Suprapubic skin (tissue), 4 donors: Measurements from ENCODE around the gene KCNN4. TPM values are rescaled to one million over a fixed set of nuclear protein-coding genes. Genes with fewer than 3 reads are reported as not detected.
"Not testable (repeated sequence)": the region's sequence is repeated elsewhere in the genome, so short reads cannot be mapped to it uniquely, and the experiment has no call there.

ENCODE experiments used
- DNase-seq, 2 donors: peaks; one replicate each; pipeline ENCODE4 v3.0.0-alpha.2; 2019; ENCODE audit warnings: low spot score in 2 of 2
- H3K27ac ChIP-seq: fragments of 200-600 bp; sonication (generic); one replicate; pipeline ENCODE4 v1.5.1; 2019
- H3K27me3 ChIP-seq: fragments of 200-600 bp; sonication (generic); one replicate; pipeline ENCODE4 v1.5.1; 2019
- H3K36me3 ChIP-seq: fragments of 200-600 bp; sonication (generic); one replicate; pipeline ENCODE4 v1.5.1; 2019
- H3K4me1 ChIP-seq: fragments of 200-600 bp; sonication (generic); one replicate; pipeline ENCODE4 v1.5.1; 2019
- H3K4me3 ChIP-seq: fragments of 200-600 bp; sonication (generic); one replicate; pipeline ENCODE4 v1.5.1; 2019; ENCODE audit warnings: mild to moderate bottlenecking
- H3K9me3 ChIP-seq: fragments of 200-600 bp; sonication (generic); one replicate; pipeline ENCODE4 v1.5.1; 2019
- EP300 ChIP-seq: sonication (generic); formaldehyde crosslinking; IDR thresholded peaks from one replicate; pipeline ENCODE4 v1.6.1; 2017; ENCODE audit warnings: antibody characterized with exemption
- POLR2A ChIP-seq, 2 donors: fragments of 450-650 bp; IDR thresholded peaks; one replicate each; pipeline ENCODE4 v1.6.1; 2017; ENCODE audit warnings: antibody characterized with exemption in 2 of 2, mild to moderate bottlenecking in 2 of 2, moderate library complexity in 2 of 2
- POLR2AphosphoS5 ChIP-seq, 3 donors: sonication (generic); formaldehyde crosslinking; IDR thresholded peaks; one replicate each; pipeline ENCODE4 v1.6.1; 2017; ENCODE audit warnings: antibody characterized with exemption in 3 of 3
- WGBS: methylation state at CpG from one replicate; pipeline ENCODE4 v1.1.5; 2018; 5-methylcytosine and 5-hydroxymethylcytosine counted together
- total RNA-seq, 4 donors: library from RNA; depleted of rRNA; stranded (reverse); fragments of >200 nt; gene quantifications; one replicate each; pipeline ENCODE4 v1.1.0, GENCODE V29; 2016
- TF ChIP-seq, protein P1 (sequence below), 2 donors: fragments of 200-600 bp in 1 of 2; fragments of 450-650 bp in 1 of 2; sonication (generic) in 1 of 2; IDR thresholded peaks; one replicate each; pipeline ENCODE4 v1.5.1; 2016 to 2019; ENCODE audit warnings: antibody characterized with exemption in 2 of 2, mild to moderate bottlenecking in 1 of 2, moderate library complexity in 1 of 2

Gene KCNN4
- total RNA-seq, 4 donors from 2014 or later, result 26.4 to 77.9 (median 48.2) TPM

DNA sequence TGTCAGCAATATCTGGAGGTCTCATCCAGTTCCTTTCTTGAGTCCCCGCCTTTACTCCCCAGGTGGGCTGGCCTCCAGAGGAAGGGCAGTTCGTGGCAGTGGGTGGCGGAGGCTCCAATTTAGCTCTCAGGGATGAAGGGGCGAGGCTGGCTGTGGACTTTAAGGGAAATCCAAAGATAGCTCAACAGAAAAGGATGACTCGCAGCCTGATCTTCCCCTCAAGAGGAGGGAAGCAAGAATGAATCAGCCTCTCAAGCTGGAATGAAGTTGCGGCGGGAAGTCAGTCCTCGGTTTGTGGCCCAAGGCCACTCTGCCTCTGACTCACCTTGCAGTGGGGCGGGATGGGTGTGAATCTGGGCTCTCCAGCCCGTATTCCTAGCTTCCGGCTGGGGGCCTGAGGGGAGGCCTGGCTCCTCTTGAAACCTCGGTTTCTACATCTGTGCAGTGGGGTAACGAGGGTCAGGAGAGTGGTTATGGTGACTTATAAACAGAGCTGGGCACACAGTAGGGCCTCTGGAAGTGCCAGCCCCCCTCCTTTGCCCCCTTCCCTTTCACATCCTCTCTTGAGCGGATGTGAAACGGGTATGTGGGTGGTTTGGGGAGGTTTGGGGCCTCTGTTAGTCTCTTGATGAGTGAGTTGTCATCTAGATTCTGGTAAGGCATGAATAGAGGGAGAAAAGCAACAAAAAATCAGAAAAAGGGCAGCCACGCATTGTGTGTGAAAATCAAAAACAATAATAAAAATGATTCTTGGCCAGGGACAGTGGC lies 15.5 kb downstream of the KCNN4 start:
- TF ChIP-seq EP300, result no peak
- H3K4me1 ChIP-seq, result peaks cover 40% of the 10 kb centered on the region
- no peaks in the 10 kb centered on the region for H3K27me3 ChIP-seq
- H3K36me3 ChIP-seq, result no peaks in the 10 kb centered on the region
- peak overlapping the region; percentile 73 for H3K27ac ChIP-seq
- DNase-seq, result no peak
- no peak overlapping the region for H3K4me3 ChIP-seq
- no peaks in the 10 kb centered on the region for H3K9me3 ChIP-seq
- 26% methylated on average over 16 of the region's 16 CpGs for WGBS

DNA sequence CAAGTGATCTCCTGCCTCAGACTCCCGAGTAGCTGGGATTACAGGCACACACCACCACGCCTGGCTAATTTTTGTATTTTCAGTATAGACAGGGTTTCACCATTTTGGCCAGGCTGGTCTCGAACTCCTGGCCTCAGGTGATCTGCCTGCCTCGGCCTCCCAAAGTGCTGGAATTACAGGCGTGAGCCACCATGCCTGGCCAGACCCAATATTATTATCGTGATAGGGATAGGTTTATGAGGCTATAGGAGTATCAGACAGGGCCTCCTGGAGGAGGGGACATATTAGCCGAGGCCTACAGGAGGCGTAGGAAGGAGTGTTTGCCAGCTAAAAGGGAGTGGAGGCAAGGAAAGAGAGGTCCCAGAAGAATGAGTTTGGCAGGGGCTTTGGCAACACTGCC lies 16.1 kb downstream of the KCNN4 start:
- not testable (repeated sequence) for H3K4me3 ChIP-seq, DNase-seq, H3K27me3 ChIP-seq, H3K36me3 ChIP-seq, H3K9me3 ChIP-seq
- 67% methylated on average over 8 of the region's 8 CpGs for WGBS
- peaks cover 42% of the 10 kb centered on the region for H3K4me1 ChIP-seq
- H3K27ac ChIP-seq, result peak overlapping the region; percentile 73

DNA sequence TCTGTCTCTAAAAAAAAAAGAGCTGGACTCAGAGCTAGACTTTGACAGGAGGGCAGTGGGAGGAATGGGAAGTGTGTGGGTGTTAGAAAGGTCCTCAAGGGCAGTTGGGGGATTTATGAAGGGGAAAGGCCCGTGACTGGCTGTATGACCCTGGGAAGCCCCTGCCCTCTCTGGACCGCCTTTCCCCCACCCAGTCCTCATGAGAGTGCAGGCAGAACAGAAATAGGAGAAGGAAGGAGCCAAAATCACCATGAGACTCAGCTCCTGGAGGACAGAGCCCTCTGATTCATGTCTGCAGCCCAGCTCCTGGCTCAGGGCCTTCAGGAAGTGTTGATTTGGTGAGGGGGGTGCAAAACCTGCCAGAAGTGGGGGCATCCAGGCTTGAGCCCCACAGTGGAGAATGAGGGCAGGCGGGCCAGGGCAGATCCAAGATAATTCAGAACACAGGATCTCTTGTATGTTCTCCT lies 17.3 kb downstream of the KCNN4 start:
- H3K9me3 ChIP-seq, result no peaks in the 10 kb centered on the region
- H3K27me3 ChIP-seq, result no peaks in the 10 kb centered on the region
- H3K4me1 ChIP-seq, result peaks cover 48% of the 10 kb centered on the region
- H3K27ac ChIP-seq, result peak overlapping the region; percentile 51
- 54% methylated on average over 3 of the region's 3 CpGs for WGBS
- no peak for DNase-seq
- H3K36me3 ChIP-seq, result no peaks in the 10 kb centered on the region
- TF ChIP-seq POLR2A (IDR thresholded peaks at IDR 0.05) (no peak), POLR2AphosphoS5 (IDR thresholded peaks at IDR 0.05) (no peak), EP300 (no peak)
- TF ChIP-seq, protein P1, sequence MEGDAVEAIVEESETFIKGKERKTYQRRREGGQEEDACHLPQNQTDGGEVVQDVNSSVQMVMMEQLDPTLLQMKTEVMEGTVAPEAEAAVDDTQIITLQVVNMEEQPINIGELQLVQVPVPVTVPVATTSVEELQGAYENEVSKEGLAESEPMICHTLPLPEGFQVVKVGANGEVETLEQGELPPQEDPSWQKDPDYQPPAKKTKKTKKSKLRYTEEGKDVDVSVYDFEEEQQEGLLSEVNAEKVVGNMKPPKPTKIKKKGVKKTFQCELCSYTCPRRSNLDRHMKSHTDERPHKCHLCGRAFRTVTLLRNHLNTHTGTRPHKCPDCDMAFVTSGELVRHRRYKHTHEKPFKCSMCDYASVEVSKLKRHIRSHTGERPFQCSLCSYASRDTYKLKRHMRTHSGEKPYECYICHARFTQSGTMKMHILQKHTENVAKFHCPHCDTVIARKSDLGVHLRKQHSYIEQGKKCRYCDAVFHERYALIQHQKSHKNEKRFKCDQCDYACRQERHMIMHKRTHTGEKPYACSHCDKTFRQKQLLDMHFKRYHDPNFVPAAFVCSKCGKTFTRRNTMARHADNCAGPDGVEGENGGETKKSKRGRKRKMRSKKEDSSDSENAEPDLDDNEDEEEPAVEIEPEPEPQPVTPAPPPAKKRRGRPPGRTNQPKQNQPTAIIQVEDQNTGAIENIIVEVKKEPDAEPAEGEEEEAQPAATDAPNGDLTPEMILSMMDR (IDR thresholded peaks at IDR 0.05), result no peak
- no peak overlapping the region for H3K4me3 ChIP-seq

DNA sequence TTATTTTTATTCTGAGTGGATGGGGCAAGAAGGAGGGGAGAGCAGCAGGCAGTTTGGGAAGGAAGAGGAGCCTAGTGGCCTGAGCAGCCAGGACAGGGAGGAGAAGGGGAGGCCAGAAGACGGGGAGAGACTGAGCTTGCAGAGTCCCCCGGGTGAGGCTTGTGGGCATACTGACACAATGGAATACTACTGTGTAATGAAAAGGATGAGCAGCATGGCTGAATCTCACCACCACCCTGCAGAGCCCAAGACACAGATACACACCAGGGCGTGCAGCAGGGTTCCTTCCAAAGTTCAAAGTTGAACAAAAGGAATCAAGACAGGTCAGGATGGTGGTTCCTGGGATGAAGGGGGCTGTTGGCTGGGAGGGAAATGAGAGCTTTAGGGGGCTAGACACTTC lies 18.0 kb downstream of the KCNN4 start:
- no peak for DNase-seq
- Histone ChIP-seq H3K36me3 (no peaks in the 10 kb centered on the region), H3K27me3 (no peaks in the 10 kb centered on the region), H3K27ac (no peak overlapping the region), H3K4me1 (peaks cover 51% of the 10 kb centered on the region), H3K4me3 (no peak overlapping the region), H3K9me3 (no peaks in the 10 kb centered on the region)
- TF ChIP-seq EP300 (no peak), POLR2A (IDR thresholded peaks at IDR 0.05) (no peak), POLR2AphosphoS5 (IDR thresholded peaks at IDR 0.05) (no peak)
- TF ChIP-seq, protein P1 (IDR thresholded peaks at IDR 0.05), result no peak
- WGBS, result 81% methylated on average over 3 of the region's 3 CpGs

DNA sequence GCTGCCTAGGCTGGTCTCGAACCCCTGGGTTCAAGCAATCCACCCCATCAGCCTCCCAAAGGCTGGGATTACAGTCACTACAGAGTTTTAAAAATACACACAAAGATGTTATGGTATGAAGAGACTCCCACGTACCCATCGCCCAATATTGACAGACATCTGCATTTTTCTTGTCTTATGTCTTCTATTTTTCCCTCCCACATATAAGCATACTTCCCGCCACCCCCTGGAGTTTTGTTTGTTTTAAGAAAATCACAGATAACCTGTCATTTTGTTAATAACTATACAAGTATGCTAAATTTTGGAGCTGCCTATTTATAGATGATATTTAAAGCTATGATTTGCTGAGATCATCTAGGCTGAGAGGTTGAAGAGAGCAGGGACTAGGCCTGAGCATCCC lies 19.8 kb downstream of the KCNN4 start:
- 89% methylated on average over 4 of the region's 4 CpGs for WGBS
- TF ChIP-seq POLR2AphosphoS5 (IDR thresholded peaks at IDR 0.05) (no peak), POLR2A (IDR thresholded peaks at IDR 0.05) (no peak), EP300 (no peak)
- TF ChIP-seq, protein P1 (IDR thresholded peaks at IDR 0.05), result no peak
- Histone ChIP-seq H3K36me3 (no peaks in the 10 kb centered on the region), H3K27ac (no peak overlapping the region), H3K4me1 (peaks cover 57% of the 10 kb centered on the region), H3K9me3 (no peaks in the 10 kb centered on the region), H3K4me3 (no peak overlapping the region), H3K27me3 (no peaks in the 10 kb centered on the region)
- DNase-seq, result no peak

DNA sequence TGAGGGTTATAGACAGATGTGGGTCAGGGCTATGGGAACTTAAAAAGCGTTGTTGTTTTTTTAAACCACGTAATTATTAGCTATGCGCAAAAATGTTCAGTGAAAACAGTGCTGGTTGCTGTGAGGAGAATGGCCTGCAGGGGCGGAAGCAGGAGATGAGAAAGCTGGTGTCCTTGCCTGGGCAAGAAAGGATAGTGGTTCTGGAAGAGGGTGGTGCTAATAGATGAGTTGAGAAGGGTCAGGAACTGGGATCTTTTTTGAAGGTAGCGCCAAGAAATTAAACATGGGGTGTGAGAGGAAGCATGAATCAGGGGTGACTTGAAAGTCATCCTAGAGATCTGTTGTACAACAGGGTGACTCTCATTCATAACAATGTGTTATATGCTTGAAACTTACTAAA lies 21.3 kb downstream of the KCNN4 start:
- 44% methylated on average over 5 of the region's 5 CpGs for WGBS
- TF ChIP-seq POLR2A (IDR thresholded peaks at IDR 0.05), result no peak
- TF ChIP-seq, protein P1 (IDR thresholded peaks at IDR 0.05), result peak in 1 of 2 donors; percentile 13
- Histone ChIP-seq H3K27ac (peak overlapping the region; percentile 61), H3K9me3 (no peaks in the 10 kb centered on the region), H3K27me3 (no peaks in the 10 kb centered on the region), H3K4me1 (peaks cover 52% of the 10 kb centered on the region), H3K36me3 (no peaks in the 10 kb centered on the region), H3K4me3 (no peak overlapping the region)
- no peak for DNase-seq
